Measurements from ENCODE around the gene LGALS3. TPM values are rescaled to one million over a fixed set of nuclear protein-coding genes. Genes with fewer than 3 reads are reported as not detected.
A peak's percentile ranks its signal among the peaks of the same experiment; 100 is the strongest.

Gene LGALS3
- total RNA-seq, 1 donor from 2014 or later: 114 TPM

- peak; percentile 97 for DNase-seq (ENCODE audit: low read depth)
These were observed 62.4 kb downstream of the LGALS3 start, which contains the start of gene DLGAP5 for GRCh38 chr14:55191203-55192053. TSS of gene DLGAP5 (minus strand) at chr14:55191585. CDS start at chr14:55189179, 2,406 bp downstream.

- peak; percentile 11 for DNase-seq (ENCODE audit: low read depth)
These were observed 63.1 kb downstream of the LGALS3 start for GRCh38 chr14:55192054-55192621.

GRCh38 chr14:55194656-55195355, 65.8 kb downstream of the LGALS3 start:
- no peak for DNase-seq (ENCODE audit: low read depth)

Other genes starting within 250 kb of the LGALS3 start
- gene GCH1, start 226.4 kb upstream of the LGALS3 start, total RNA-seq: 3.1 and 32.6 TPM in 2 replicates
- 6.9 and 13.4 TPM in 2 replicates for gene WDHD1, start 102.2 kb upstream of the LGALS3 start, total RNA-seq
- gene SOCS4, start 102.0 kb upstream of the LGALS3 start, total RNA-seq: 23.1 and 34.7 TPM in 2 replicates
- 25.0 and 39.3 TPM in 2 replicates for gene MAPK1IP1L, start 77.6 kb upstream of the LGALS3 start, total RNA-seq
- gene DLGAP5, start 62.3 kb downstream of the LGALS3 start, total RNA-seq: 0.94 and 29.0 TPM in 2 replicates
- gene FBXO34, start 142.2 kb downstream of the LGALS3 start, total RNA-seq: 29.0 and 40.2 TPM in 2 replicates

Measured in renal cortical epithelial cell (primary cell).